B cell (primary cell): ENCODE results near the gene PLXNA3.

Source experiments
- CTCF ChIP-seq: fragments of 200-600 bp; IDR thresholded peaks from one replicate; pipeline ENCODE4 v1.8.0; 2022; ENCODE audit warnings: antibody characterized with exemption, mild to moderate bottlenecking
- EZH2 ChIP-seq: IDR thresholded peaks from 2 replicates; pipeline ENCODE4 v1.6.1; 2012; ENCODE audit warnings: borderline replicate concordance, low read depth, mild to moderate bottlenecking, moderate library complexity, low read length; ENCODE audit not compliant: insufficient read depth, poor library complexity, severe bottlenecking

- TF ChIP-seq CTCF = no peak
- TF ChIP-seq EZH2 = no peak
Observed at GRCh38 chrX:154481911-154482601, 24.0 kb downstream of the PLXNA3 start.
